Measurements from ENCODE around the gene KIF5C. TPM values are rescaled to one million over a fixed set of nuclear protein-coding genes. Genes with fewer than 3 reads are reported as not detected.

Gene KIF5C
- total and polyA plus RNA-seq, 2 experiments from 2014 or later = 45.0 to 49.1 TPM

DNA sequence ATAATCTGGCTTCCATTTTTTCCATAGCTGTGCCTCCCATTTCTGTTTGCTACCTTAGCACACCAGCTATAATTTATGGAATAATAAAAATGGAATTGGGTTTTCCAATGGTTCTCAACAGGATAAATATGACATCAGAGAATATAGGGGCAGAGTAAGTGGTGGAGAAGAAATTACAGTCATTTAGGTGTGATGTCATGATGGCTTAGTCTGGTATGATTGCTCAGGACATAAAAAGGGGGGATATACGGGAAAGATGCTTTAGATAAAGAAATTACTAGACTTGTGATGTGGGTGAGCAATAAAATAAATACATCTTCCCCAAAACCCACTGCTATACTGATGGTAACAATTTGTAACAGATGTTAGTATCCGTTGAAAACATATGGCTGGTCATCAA, 21.6 kb upstream of the KIF5C start:
- H3K9me2 ChIP-seq (ENCODE audit: insufficient read depth) = no peaks in the 10 kb centered on the region
- no peaks in the 10 kb centered on the region for H3F3A ChIP-seq (replicated peaks; ENCODE audit: low read depth)
- ATAC-seq (no peak), DNase-seq (ENCODE audit: low spot score) (no peak)
- H3K4me2 ChIP-seq = no peak overlapping the region
- H2AFZ ChIP-seq = no peak overlapping the region
- no peak overlapping the region for H3K27ac ChIP-seq (ENCODE audit: low read depth)
- no peaks in the 10 kb centered on the region for H3K36me3 ChIP-seq (ENCODE audit: insufficient read depth)
- Mint-ChIP-seq H3K4me1 (peaks cover 4% of the 10 kb centered on the region; the same call in 2 of the 3 replicates), H3K36me3 (ENCODE audit: low read depth) (no peaks in the 10 kb centered on the region), H3K4me3 (no peak overlapping the region), H3K9me3 (no peaks in the 10 kb centered on the region), H3K27me3 (ENCODE audit: insufficient read depth, low read depth, poor library complexity) (no peaks in the 10 kb centered on the region), H3K27ac (no peak overlapping the region)
- H3K4me3 ChIP-seq = no peak overlapping the region
- no peak for TF ChIP-seq CREB1 (CRISPR knock-in tag; IDR thresholded peaks at IDR 0.05; ENCODE audit: low read depth)
- TF ChIP-seq ZNF331 (CRISPR knock-in tag; IDR thresholded peaks at IDR 0.05; ENCODE audit: low read depth) = no peak
- no peak for TF ChIP-seq ZNF114 (CRISPR knock-in tag; IDR thresholded peaks at IDR 0.05)
- no peak for TF ChIP-seq NANOG (IDR thresholded peaks at IDR 0.05; ENCODE audit: borderline replicate concordance)
- no peak for TF ChIP-seq EZH2 (IDR thresholded peaks at IDR 0.05; ENCODE audit: low read depth, unreplicated experiment)
- TF ChIP-seq, protein P1, sequence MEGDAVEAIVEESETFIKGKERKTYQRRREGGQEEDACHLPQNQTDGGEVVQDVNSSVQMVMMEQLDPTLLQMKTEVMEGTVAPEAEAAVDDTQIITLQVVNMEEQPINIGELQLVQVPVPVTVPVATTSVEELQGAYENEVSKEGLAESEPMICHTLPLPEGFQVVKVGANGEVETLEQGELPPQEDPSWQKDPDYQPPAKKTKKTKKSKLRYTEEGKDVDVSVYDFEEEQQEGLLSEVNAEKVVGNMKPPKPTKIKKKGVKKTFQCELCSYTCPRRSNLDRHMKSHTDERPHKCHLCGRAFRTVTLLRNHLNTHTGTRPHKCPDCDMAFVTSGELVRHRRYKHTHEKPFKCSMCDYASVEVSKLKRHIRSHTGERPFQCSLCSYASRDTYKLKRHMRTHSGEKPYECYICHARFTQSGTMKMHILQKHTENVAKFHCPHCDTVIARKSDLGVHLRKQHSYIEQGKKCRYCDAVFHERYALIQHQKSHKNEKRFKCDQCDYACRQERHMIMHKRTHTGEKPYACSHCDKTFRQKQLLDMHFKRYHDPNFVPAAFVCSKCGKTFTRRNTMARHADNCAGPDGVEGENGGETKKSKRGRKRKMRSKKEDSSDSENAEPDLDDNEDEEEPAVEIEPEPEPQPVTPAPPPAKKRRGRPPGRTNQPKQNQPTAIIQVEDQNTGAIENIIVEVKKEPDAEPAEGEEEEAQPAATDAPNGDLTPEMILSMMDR (conservative IDR thresholded peaks at IDR 0.05; ENCODE audit: low read depth in 2 of 2) = no peak
- no peak for TF ChIP-seq STAT1 (IDR thresholded peaks at IDR 0.05; ENCODE audit: unreplicated experiment)
- no peak for TF ChIP-seq POLR2AphosphoS5 (IDR thresholded peaks at IDR 0.05; ENCODE audit: low read depth)
- TF ChIP-seq, protein P2, sequence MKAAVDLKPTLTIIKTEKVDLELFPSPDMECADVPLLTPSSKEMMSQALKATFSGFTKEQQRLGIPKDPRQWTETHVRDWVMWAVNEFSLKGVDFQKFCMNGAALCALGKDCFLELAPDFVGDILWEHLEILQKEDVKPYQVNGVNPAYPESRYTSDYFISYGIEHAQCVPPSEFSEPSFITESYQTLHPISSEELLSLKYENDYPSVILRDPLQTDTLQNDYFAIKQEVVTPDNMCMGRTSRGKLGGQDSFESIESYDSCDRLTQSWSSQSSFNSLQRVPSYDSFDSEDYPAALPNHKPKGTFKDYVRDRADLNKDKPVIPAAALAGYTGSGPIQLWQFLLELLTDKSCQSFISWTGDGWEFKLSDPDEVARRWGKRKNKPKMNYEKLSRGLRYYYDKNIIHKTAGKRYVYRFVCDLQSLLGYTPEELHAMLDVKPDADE (IDR thresholded peaks at IDR 0.05) = no peak
- TF ChIP-seq, protein P3, sequence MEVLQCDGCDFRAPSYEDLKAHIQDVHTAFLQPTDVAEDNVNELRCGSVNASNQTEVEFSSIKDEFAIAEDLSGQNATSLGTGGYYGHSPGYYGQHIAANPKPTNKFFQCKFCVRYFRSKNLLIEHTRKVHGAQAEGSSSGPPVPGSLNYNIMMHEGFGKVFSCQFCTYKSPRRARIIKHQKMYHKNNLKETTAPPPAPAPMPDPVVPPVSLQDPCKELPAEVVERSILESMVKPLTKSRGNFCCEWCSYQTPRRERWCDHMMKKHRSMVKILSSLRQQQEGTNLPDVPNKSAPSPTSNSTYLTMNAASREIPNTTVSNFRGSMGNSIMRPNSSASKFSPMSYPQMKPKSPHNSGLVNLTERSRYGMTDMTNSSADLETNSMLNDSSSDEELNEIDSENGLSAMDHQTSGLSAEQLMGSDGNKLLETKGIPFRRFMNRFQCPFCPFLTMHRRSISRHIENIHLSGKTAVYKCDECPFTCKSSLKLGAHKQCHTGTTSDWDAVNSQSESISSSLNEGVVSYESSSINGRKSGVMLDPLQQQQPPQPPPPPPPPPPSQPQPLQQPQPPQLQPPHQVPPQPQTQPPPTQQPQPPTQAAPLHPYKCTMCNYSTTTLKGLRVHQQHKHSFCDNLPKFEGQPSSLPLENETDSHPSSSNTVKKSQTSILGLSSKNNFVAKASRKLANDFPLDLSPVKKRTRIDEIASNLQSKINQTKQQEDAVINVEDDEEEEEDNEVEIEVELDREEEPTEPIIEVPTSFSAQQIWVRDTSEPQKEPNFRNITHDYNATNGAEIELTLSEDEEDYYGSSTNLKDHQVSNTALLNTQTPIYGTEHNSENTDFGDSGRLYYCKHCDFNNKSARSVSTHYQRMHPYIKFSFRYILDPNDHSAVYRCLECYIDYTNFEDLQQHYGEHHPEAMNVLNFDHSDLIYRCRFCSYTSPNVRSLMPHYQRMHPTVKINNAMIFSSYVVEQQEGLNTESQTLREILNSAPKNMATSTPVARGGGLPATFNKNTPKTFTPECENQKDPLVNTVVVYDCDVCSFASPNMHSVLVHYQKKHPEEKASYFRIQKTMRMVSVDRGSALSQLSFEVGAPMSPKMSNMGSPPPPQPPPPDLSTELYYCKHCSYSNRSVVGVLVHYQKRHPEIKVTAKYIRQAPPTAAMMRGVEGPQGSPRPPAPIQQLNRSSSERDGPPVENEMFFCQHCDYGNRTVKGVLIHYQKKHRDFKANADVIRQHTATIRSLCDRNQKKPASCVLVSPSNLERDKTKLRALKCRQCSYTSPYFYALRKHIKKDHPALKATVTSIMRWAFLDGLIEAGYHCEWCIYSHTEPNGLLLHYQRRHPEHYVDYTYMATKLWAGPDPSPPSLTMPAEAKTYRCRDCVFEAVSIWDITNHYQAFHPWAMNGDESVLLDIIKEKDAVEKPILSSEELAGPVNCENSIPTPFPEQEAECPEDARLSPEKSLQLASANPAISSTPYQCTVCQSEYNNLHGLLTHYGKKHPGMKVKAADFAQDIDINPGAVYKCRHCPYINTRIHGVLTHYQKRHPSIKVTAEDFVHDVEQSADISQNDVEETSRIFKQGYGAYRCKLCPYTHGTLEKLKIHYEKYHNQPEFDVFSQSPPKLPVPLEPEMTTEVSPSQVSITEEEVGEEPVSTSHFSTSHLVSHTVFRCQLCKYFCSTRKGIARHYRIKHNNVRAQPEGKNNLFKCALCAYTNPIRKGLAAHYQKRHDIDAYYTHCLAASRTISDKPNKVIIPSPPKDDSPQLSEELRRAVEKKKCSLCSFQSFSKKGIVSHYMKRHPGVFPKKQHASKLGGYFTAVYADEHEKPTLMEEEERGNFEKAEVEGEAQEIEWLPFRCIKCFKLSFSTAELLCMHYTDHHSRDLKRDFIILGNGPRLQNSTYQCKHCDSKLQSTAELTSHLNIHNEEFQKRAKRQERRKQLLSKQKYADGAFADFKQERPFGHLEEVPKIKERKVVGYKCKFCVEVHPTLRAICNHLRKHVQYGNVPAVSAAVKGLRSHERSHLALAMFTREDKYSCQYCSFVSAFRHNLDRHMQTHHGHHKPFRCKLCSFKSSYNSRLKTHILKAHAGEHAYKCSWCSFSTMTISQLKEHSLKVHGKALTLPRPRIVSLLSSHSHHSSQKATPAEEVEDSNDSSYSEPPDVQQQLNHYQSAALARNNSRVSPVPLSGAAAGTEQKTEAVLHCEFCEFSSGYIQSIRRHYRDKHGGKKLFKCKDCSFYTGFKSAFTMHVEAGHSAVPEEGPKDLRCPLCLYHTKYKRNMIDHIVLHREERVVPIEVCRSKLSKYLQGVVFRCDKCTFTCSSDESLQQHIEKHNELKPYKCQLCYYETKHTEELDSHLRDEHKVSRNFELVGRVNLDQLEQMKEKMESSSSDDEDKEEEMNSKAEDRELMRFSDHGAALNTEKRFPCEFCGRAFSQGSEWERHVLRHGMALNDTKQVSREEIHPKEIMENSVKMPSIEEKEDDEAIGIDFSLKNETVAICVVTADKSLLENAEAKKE (CRISPR knock-in tag; IDR thresholded peaks at IDR 0.05) = no peak
- H3K4me1 ChIP-seq (ENCODE audit: insufficient read depth) = no peaks in the 10 kb centered on the region
- no peaks in the 10 kb centered on the region for H3K27me3 ChIP-seq (ENCODE audit: insufficient read depth)
- no peaks in the 10 kb centered on the region for H4K20me1 ChIP-seq (replicated peaks; ENCODE audit: insufficient read depth)
- H3K79me2 ChIP-seq (replicated peaks; ENCODE audit: insufficient read depth) = no peaks in the 10 kb centered on the region

All from GM23338 (cell line).